ENCODE measurements around the gene CDKAL1. TPM values are rescaled to one million over a fixed set of nuclear protein-coding genes. Genes with fewer than 3 reads are reported as not detected.

The CDKAL1 gene
- total RNA-seq, 2 donors from 2014 or later: 12.1 to 19.0 TPM

- 95% methylated on average over 3 of the region's 3 CpGs for WGBS
- Histone ChIP-seq H3K4me1 (replicated peaks) (no peaks in the 10 kb centered on the region), H3K27ac (no peak overlapping the region), H3K36me3 (no peaks in the 10 kb centered on the region), H3K9me3 (no peaks in the 10 kb centered on the region), H3K27me3 (replicated peaks; ENCODE audit: insufficient read depth) (no peaks in the 10 kb centered on the region), H3K4me3 (no peak overlapping the region)
- no peak for TF ChIP-seq POLR2A (IDR thresholded peaks at IDR 0.05)
- no peak for TF ChIP-seq POLR2AphosphoS5 (IDR thresholded peaks at IDR 0.05)
- no peak for TF ChIP-seq CTCF (IDR thresholded peaks at IDR 0.05)
- DNase-seq (ENCODE audit: low spot score): no peak
- intact Hi-C loops (cut with DNase I): no loop called here
These were observed 43.0 kb downstream of the CDKAL1 start for GRCh38 chr6:20577173-20577688.

GRCh38 chr6:20581070-20581469 lies 46.8 kb downstream of the CDKAL1 start:
- Histone ChIP-seq H3K36me3 (no peaks in the 10 kb centered on the region), H3K4me3 (no peak overlapping the region), H3K4me1 (replicated peaks) (no peaks in the 10 kb centered on the region), H3K27ac (no peak overlapping the region), H3K27me3 (replicated peaks; ENCODE audit: insufficient read depth) (no peaks in the 10 kb centered on the region), H3K9me3 (no peaks in the 10 kb centered on the region)
- 94% methylated on average over 1 of the region's 1 CpG for WGBS
- intact Hi-C loops (cut with DNase I): no loop called here
- TF ChIP-seq CTCF (IDR thresholded peaks at IDR 0.05): no peak
- no peak for TF ChIP-seq POLR2AphosphoS5 (IDR thresholded peaks at IDR 0.05)
- TF ChIP-seq POLR2A (IDR thresholded peaks at IDR 0.05): no peak
- DNase-seq (ENCODE audit: low spot score): no peak

- no peak overlapping the region for H3K4me3 ChIP-seq
- H3K36me3 ChIP-seq: no peaks in the 10 kb centered on the region
- no peaks in the 10 kb centered on the region for H3K4me1 ChIP-seq (replicated peaks)
- no peak overlapping the region for H3K27ac ChIP-seq
- H3K9me3 ChIP-seq: no peaks in the 10 kb centered on the region
- WGBS: 71% methylated on average over 4 of the region's 4 CpGs
- H3K27me3 ChIP-seq (replicated peaks; ENCODE audit: insufficient read depth): no peaks in the 10 kb centered on the region
- TF ChIP-seq POLR2A (IDR thresholded peaks at IDR 0.05) (no peak), CTCF (IDR thresholded peaks at IDR 0.05) (no peak), POLR2AphosphoS5 (IDR thresholded peaks at IDR 0.05) (no peak)
- intact Hi-C loops (cut with DNase I): no loop called here
- DNase-seq (ENCODE audit: low spot score): no peak
These were observed 48.6 kb downstream of the CDKAL1 start for GRCh38 chr6:20582586-20583443.

- no peaks in the 10 kb centered on the region for H3K9me3 ChIP-seq
- no peaks in the 10 kb centered on the region for H3K36me3 ChIP-seq
- 55% methylated on average over 3 of the region's 3 CpGs for WGBS
- intact Hi-C loops (cut with DNase I): no loop called here
- no peak overlapping the region for H3K4me3 ChIP-seq
- no peaks in the 10 kb centered on the region for H3K27me3 ChIP-seq (replicated peaks; ENCODE audit: insufficient read depth)
- no peak for DNase-seq (ENCODE audit: low spot score)
- H3K4me1 ChIP-seq (replicated peaks): no peaks in the 10 kb centered on the region
- H3K27ac ChIP-seq: no peak overlapping the region
- TF ChIP-seq POLR2A (IDR thresholded peaks at IDR 0.05): no peak
- TF ChIP-seq POLR2AphosphoS5 (IDR thresholded peaks at IDR 0.05): no peak
These were observed 49.2 kb downstream of the CDKAL1 start for GRCh38 chr6:20583444-20583800.

GRCh38 chr6:20584100-20584731 lies 50.0 kb downstream of the CDKAL1 start:
- no peaks in the 10 kb centered on the region for H3K27me3 ChIP-seq (replicated peaks; ENCODE audit: insufficient read depth)
- H3K27ac ChIP-seq: no peak overlapping the region
- no peaks in the 10 kb centered on the region for H3K36me3 ChIP-seq
- no peak for DNase-seq (ENCODE audit: low spot score)
- no peaks in the 10 kb centered on the region for H3K9me3 ChIP-seq
- H3K4me3 ChIP-seq: no peak overlapping the region
- intact Hi-C loops (cut with DNase I): no loop called here
- 86% methylated on average over 2 of the region's 2 CpGs for WGBS
- no peaks in the 10 kb centered on the region for H3K4me1 ChIP-seq (replicated peaks)
- TF ChIP-seq POLR2AphosphoS5 (IDR thresholded peaks at IDR 0.05) (no peak), CTCF (IDR thresholded peaks at IDR 0.05) (no peak), POLR2A (IDR thresholded peaks at IDR 0.05) (no peak)

Measured in prostate gland (tissue), 2 donors.